ENCODE results near the gene VIPR2. TPM values are rescaled to one million over a fixed set of nuclear protein-coding genes. Genes with fewer than 3 reads are reported as not detected.

VIPR2 gene
- polyA plus RNA-seq, 3 donors = not detected

GRCh38 chr7:159020987-159021386 is 123.7 kb downstream of the VIPR2 start:
- no peak overlapping the region for H3K4me2 ChIP-seq (replicated peaks; ENCODE audit: extremely low read depth, low read length, poor library complexity, severe bottlenecking)
- no peaks in the 10 kb centered on the region for H3K4me1 Mint-ChIP-seq
- H3K9me3 Mint-ChIP-seq = peaks cover 0 to 16% (median 7%) of the 10 kb centered on the region in 7 donors
- no peak overlapping the region for H3K27ac Mint-ChIP-seq
- H3K27ac ChIP-seq (ENCODE audit: low read depth in 1 of 2, low read length in 2 of 2) = no peak overlapping the region
- H3K4me3 ChIP-seq (replicated peaks in 1 of 3; ENCODE audit: low read depth in 2 of 3, low read length in 3 of 3) = no peak overlapping the region
- H3K4me1 ChIP-seq (ENCODE audit: control insufficient read depth in 1 of 2, insufficient read depth in 2 of 2, low read length in 2 of 2) = no peaks in the 10 kb centered on the region
- WGBS (ENCODE audit: insufficient coverage) = 85% methylated on average over 4 of the region's 6 CpGs
- H3K27me3 ChIP-seq (ENCODE audit: control insufficient read depth in 2 of 2, insufficient read depth in 2 of 2, low read length in 2 of 2) = no peaks in the 10 kb centered on the region
- intact Hi-C loops (cut with micrococcal nuclease) = no loop called here
- H3K36me3 ChIP-seq (replicated peaks in 1 of 2; ENCODE audit: control insufficient read depth in 1 of 2, insufficient read depth in 2 of 2, low read length in 2 of 2) = no peaks in the 10 kb centered on the region
- no peak for DNase-seq
- H3K36me3 Mint-ChIP-seq = no peaks in the 10 kb centered on the region
- no peaks in the 10 kb centered on the region for H3K9me3 ChIP-seq (replicated peaks in 1 of 2; ENCODE audit: control insufficient read depth in 1 of 2, insufficient read depth in 1 of 2, low read length in 2 of 2)
- H3K9ac ChIP-seq (ENCODE audit: insufficient read depth, low read length, poor library complexity, severe bottlenecking) = no peak overlapping the region
- no peaks in the 10 kb centered on the region for H4K20me1 ChIP-seq (ENCODE audit: insufficient read depth, low read length)
- no peak for TF ChIP-seq CTCF (IDR thresholded peaks at IDR 0.05)
- H3K4me3 Mint-ChIP-seq = no peak overlapping the region
- H3K27me3 Mint-ChIP-seq (ENCODE audit: low read depth in 3 of 3) = peaks cover 0 to 2% (median 2%) of the 10 kb centered on the region in 3 donors
- no peak overlapping the region for H2AFZ ChIP-seq (ENCODE audit: insufficient read depth, low read depth, low read length, poor library complexity, severe bottlenecking)
- H3K79me2 ChIP-seq (ENCODE audit: insufficient read depth, low read length) = no peaks in the 10 kb centered on the region

DNA sequence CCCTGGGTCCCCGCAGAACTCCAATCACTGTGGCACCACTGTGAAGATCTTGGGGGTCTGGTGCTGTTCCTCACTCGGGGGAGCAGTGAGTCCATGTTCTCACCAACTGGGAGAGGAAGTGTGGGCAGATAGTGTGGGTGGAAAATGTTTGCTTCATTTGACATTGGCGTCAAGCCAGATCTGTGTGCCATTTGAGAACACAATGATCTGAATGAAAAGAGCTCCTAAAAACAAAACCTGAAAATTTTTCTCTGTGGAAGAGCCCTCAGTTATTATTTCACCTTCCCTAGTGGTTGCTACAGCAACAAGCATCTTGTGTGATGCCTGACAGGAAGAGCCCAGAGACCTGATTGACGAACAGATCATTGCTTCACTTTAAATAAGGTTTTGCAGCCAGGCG is 125.6 kb downstream of the VIPR2 start:
- H3K27ac ChIP-seq (ENCODE audit: low read depth in 1 of 2, low read length in 2 of 2) = no peak overlapping the region
- H3K36me3 Mint-ChIP-seq = no peaks in the 10 kb centered on the region
- no peak for DNase-seq
- no peak overlapping the region for H2AFZ ChIP-seq (ENCODE audit: insufficient read depth, low read depth, low read length, poor library complexity, severe bottlenecking)
- no peak overlapping the region for H3K4me2 ChIP-seq (replicated peaks; ENCODE audit: extremely low read depth, low read length, poor library complexity, severe bottlenecking)
- H3K9ac ChIP-seq (ENCODE audit: insufficient read depth, low read length, poor library complexity, severe bottlenecking) = no peak overlapping the region
- H4K20me1 ChIP-seq (ENCODE audit: insufficient read depth, low read length) = no peaks in the 10 kb centered on the region
- H3K27me3 ChIP-seq (ENCODE audit: control insufficient read depth in 2 of 2, insufficient read depth in 2 of 2, low read length in 2 of 2) = no peaks in the 10 kb centered on the region
- intact Hi-C loops (cut with micrococcal nuclease) = no loop called here
- no peaks in the 10 kb centered on the region for H3K4me1 Mint-ChIP-seq
- H3K79me2 ChIP-seq (ENCODE audit: insufficient read depth, low read length) = no peaks in the 10 kb centered on the region
- no peaks in the 10 kb centered on the region for H3K4me1 ChIP-seq (ENCODE audit: control insufficient read depth in 1 of 2, insufficient read depth in 2 of 2, low read length in 2 of 2)
- peaks cover 0 to 2% (median 2%) of the 10 kb centered on the region in 3 donors for H3K27me3 Mint-ChIP-seq (ENCODE audit: low read depth in 3 of 3)
- no peaks in the 10 kb centered on the region for H3K9me3 ChIP-seq (replicated peaks in 1 of 2; ENCODE audit: control insufficient read depth in 1 of 2, insufficient read depth in 1 of 2, low read length in 2 of 2)
- peak overlapping the region in 1 of 7 donors; percentile 55 for H3K27ac Mint-ChIP-seq
- no peak overlapping the region for H3K4me3 Mint-ChIP-seq
- no peaks in the 10 kb centered on the region for H3K36me3 ChIP-seq (replicated peaks in 1 of 2; ENCODE audit: control insufficient read depth in 1 of 2, insufficient read depth in 2 of 2, low read length in 2 of 2)
- H3K9me3 Mint-ChIP-seq = peaks cover 0 to 16% (median 7%) of the 10 kb centered on the region in 7 donors
- no peak overlapping the region for H3K4me3 ChIP-seq (replicated peaks in 1 of 3; ENCODE audit: low read depth in 2 of 3, low read length in 3 of 3)
- 47% methylated on average over 4 of the region's 5 CpGs for WGBS (ENCODE audit: insufficient coverage)
- no peak for TF ChIP-seq CTCF (IDR thresholded peaks at IDR 0.05)

All from CD14-positive monocyte (primary cell).